Epithelial cell of esophagus (primary cell): ENCODE results near the gene ENO3.

ENCODE experiments used
- DNase-seq: peaks from one replicate; pipeline ENCODE4 v3.0.0; 2010; ENCODE audit warnings: low read depth
- H3K4me3 ChIP-seq: 2 replicates; pipeline ENCODE4 v1.5.1; 2011; ENCODE audit warnings: mild to moderate bottlenecking, low read length, control low read depth
- CTCF ChIP-seq: IDR thresholded peaks from 2 replicates; pipeline ENCODE4 v1.5.1; 2011; ENCODE audit warnings: low read depth, mild to moderate bottlenecking, low read length, control low read depth, inconsistent platforms; ENCODE audit not compliant: insufficient read depth; ENCODE audit errors: missing control alignments

The ENO3 gene

GRCh38 chr17:4970273-4970672 lies 19.4 kb downstream of the ENO3 start:
- H3K4me3 ChIP-seq, result no peak overlapping the region
- DNase-seq, result no peak
- no peak for TF ChIP-seq CTCF

- DNase-seq, result no peak
- H3K4me3 ChIP-seq, result no peak overlapping the region
- TF ChIP-seq CTCF, result no peak
These were observed 20.9 kb downstream of the ENO3 start for GRCh38 chr17:4971826-4972225.

GRCh38 chr17:4972322-4972721 lies 21.4 kb downstream of the ENO3 start:
- DNase-seq, result no peak
- TF ChIP-seq CTCF, result no peak
- H3K4me3 ChIP-seq, result no peak overlapping the region

- no peak for TF ChIP-seq CTCF
These were observed 21.8 kb downstream of the ENO3 start for GRCh38 chr17:4972752-4973151.

GRCh38 chr17:4973256-4974114 lies 22.6 kb downstream of the ENO3 start:
- no peak for TF ChIP-seq CTCF
- no peak for DNase-seq
- no peak overlapping the region for H3K4me3 ChIP-seq

More at GRCh38 chr17:4972752-4973151, 21.8 kb downstream of the ENO3 start:
- H3K4me3 ChIP-seq, result no peak overlapping the region
- DNase-seq, result no peak

- no peak for DNase-seq
- no peak overlapping the region for H3K4me3 ChIP-seq
- no peak for TF ChIP-seq CTCF
These were observed 23.3 kb downstream of the ENO3 start for GRCh38 chr17:4974115-4974670.

- DNase-seq, result no peak
- no peak overlapping the region for H3K4me3 ChIP-seq
- TF ChIP-seq CTCF, result no peak
These were observed 27.8 kb downstream of the ENO3 start for GRCh38 chr17:4978726-4979125.
